Hepatocyte (in vitro differentiated cells): ENCODE results near the gene IQCF2.

Experiments
- CTCF ChIP-seq: fragments of 200-600 bp; sonication (generic); IDR thresholded peaks from 2 replicates; pipeline ENCODE4 v1.5.1; 2016; ENCODE audit warnings: antibody characterized with exemption, mild to moderate bottlenecking; ENCODE audit not compliant: poor library complexity
- EZH2phosphoT487 ChIP-seq: fragments of 200-600 bp; sonication (generic); IDR thresholded peaks from one replicate; pipeline ENCODE4 v1.6.1; 2018; ENCODE audit warnings: antibody characterized with exemption, mild to moderate bottlenecking, low read depth, moderate library complexity; ENCODE audit not compliant: unreplicated experiment, severe bottlenecking

DNA sequence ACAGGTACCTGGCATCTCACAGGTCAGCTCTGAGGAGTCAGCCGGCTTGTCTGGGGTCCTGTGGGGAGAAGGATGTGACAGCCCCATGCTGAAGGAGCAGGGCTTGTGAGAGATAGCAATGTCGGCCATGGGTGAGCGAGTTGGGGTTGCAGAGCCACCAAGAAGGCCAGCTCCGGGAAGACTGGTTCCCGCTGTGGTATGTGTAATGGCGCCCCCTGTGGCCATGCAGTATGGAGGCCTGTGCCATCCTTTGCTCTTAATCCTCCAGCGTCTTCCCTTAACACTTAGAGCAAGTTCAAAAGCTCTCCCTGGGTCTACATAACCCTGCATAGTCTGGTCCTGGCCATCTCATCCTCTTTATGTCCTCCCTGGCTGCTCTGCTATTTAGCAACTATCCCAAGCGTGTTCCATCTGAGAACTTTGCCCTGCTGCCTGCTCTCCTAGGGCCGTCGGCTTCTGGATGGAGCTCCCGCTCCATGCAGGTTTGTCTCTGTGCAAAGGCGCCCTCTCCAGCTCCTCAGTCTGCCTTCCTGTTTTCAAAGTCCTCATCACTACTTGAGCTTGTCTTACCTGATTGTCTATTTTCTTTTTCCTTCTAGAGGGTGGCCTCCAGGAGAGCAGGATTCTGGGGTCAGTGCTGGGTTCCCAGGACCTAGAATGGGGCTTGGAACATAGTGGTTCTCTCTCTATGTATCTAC, 41.6 kb upstream of the IQCF2 start:
- TF ChIP-seq CTCF: no peak
- no peak for TF ChIP-seq EZH2phosphoT487
